ENCODE results near the gene GPC4.

GPC4 gene

DNA sequence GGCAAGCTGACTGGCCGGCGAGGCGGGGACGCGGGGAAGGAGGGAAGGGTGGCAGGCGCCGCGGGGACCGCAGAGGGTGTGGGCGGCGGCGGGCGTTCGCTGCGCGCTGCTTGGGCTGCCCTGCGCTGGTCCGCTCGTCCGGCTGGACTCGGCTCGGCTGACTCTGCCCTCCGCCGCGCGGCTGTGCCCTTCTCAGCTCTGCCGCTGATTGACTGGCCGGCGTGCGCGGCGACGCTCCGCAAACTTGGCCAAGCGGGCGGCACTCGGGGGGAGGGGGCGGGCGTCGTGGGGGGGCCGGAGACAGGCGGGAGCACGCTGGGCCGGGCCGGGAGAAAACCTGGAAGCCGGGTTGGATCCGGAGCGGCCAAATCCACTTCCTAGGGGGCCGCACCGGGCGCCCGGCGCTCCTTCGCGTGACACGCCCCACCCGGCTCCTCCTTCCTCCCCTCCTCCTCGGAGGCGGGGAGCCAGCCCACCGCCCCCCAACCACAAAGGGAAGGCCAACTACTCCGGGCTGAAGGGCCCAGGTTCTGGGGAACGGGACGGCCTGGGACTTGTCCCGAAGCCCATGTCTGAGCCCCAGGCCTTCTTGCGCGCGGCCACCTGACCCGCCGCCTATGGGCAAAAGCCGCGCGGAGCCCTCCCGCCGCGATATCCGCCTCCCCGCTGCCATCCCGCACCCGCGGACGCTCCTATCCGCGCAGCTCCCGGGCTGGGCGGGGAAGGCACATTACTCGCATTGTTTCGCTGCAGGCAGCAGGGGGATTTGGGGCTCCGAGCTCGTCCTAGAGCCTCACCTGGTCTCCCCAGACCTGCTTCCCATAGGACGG is at the start of gene GPC4:
GPC4 (minus strand) TSS at position 214 of the 830 bp plus-strand sequence. CDS start 524 bp downstream, outside the sequence.
- H3K4me3 Mint-ChIP-seq, result peak within 1 kb of the TSS; percentile 83 to 85
- H3K4me1 Mint-ChIP-seq, result peaks cover 5% of the 10 kb centered on the region in 2 donors
- DNase-seq (no peak), ATAC-seq (replicated peaks) (peak; percentile 19 to 30)
- no peaks in the 10 kb centered on the region for H3K9me3 Mint-ChIP-seq
- H3K27ac Mint-ChIP-seq, result peak within 1 kb of the TSS; percentile 88
- H3K27me3 Mint-ChIP-seq, result peaks cover 33 to 40% of the 10 kb centered on the region in 2 donors
- H3K36me3 Mint-ChIP-seq, result peaks cover 0 to 3% of the 10 kb centered on the region in 2 donors

- no peaks in the 10 kb centered on the region for H3K4me1 Mint-ChIP-seq
- DNase-seq (no peak), ATAC-seq (replicated peaks) (no peak)
- no peaks in the 10 kb centered on the region for H3K36me3 Mint-ChIP-seq
- no peak overlapping the region for H3K27ac Mint-ChIP-seq
- no peak overlapping the region for H3K4me3 Mint-ChIP-seq
- peaks cover 0 to 4% of the 10 kb centered on the region in 2 donors for H3K27me3 Mint-ChIP-seq
- H3K9me3 Mint-ChIP-seq, result peaks cover 0 to 1% of the 10 kb centered on the region in 2 donors
Measured at GRCh38 chrX:133461231-133461630, 45.9 kb upstream of the GPC4 start.

DNA sequence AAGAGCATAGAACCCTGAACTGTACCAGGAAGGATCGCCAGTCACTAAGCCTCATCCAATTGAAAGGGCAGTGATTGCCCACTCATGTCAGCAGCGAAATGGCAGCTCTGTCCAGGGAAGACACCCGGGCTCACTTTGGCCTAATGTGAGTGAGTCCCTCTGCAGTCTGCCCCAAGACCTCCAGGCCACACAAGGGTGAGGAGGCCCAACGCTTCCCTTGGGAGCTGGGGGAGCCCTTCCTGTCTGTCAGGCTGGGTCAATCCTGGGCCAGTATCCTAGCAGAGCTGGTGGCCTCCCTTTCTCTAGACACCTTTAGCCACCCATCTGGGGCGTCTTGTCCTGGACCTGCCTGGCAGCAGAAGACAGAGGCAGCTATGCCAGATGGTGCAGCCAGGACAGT is 39.6 kb upstream of the GPC4 start:
- no peak for DNase-seq
- H3K27ac Mint-ChIP-seq, result no peak overlapping the region
- no peak for ATAC-seq (replicated peaks)
- H3K4me3 Mint-ChIP-seq, result no peak overlapping the region
- peaks cover 0 to 6% of the 10 kb centered on the region in 2 donors for H3K27me3 Mint-ChIP-seq
- no peaks in the 10 kb centered on the region for H3K36me3 Mint-ChIP-seq
- peaks cover 0 to 1% of the 10 kb centered on the region in 2 donors for H3K9me3 Mint-ChIP-seq
- H3K4me1 Mint-ChIP-seq, result no peaks in the 10 kb centered on the region

DNA sequence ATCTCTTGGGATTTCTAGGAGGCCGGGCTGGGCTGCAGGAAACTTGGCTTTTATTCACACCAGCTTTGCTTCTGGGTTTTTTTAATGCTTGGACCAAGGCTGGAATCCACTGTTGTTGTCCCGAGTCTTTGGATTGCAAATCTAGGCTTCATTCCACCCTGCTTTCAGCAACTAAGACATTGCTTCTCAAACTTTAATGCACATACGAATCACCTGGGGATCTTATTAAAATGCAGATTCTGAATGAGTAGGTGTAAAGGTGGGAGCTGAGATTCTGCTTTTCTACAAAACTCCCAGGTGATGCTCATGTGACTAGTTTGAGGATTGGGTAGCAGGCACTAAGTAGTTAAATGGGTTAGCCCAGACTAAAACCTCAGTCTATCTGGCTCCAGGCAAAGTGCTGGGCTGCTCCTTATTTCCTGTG is 39.2 kb upstream of the GPC4 start:
- no peaks in the 10 kb centered on the region for H3K36me3 Mint-ChIP-seq
- H3K27me3 Mint-ChIP-seq, result peaks cover 0 to 6% of the 10 kb centered on the region in 2 donors
- H3K4me1 Mint-ChIP-seq, result no peaks in the 10 kb centered on the region
- no peak overlapping the region for H3K27ac Mint-ChIP-seq
- H3K9me3 Mint-ChIP-seq, result peaks cover 0 to 1% of the 10 kb centered on the region in 2 donors
- H3K4me3 Mint-ChIP-seq, result no peak overlapping the region
- no peak for ATAC-seq (replicated peaks)
- no peak for DNase-seq

GRCh38 chrX:133448512-133449076 is 33.3 kb upstream of the GPC4 start:
- no peak for ATAC-seq (replicated peaks)
- Mint-ChIP-seq H3K36me3 (no peaks in the 10 kb centered on the region), H3K27ac (no peak overlapping the region), H3K27me3 (peaks cover 0 to 7% of the 10 kb centered on the region in 2 donors), H3K4me3 (no peak overlapping the region), H3K4me1 (peaks cover 6 to 8% of the 10 kb centered on the region in 2 donors), H3K9me3 (no peaks in the 10 kb centered on the region)
- DNase-seq, result no peak

GRCh38 chrX:133444952-133445831 is 29.9 kb upstream of the GPC4 start:
- Mint-ChIP-seq H3K27me3 (peaks cover 7 to 15% of the 10 kb centered on the region in 2 donors), H3K27ac (no peak overlapping the region), H3K36me3 (no peaks in the 10 kb centered on the region), H3K4me1 (peaks cover 6 to 8% of the 10 kb centered on the region in 2 donors), H3K9me3 (no peaks in the 10 kb centered on the region), H3K4me3 (peak overlapping the region in 1 of 2 donors; percentile 12)
- ATAC-seq (replicated peaks), result no peak
- no peak for DNase-seq

DNA sequence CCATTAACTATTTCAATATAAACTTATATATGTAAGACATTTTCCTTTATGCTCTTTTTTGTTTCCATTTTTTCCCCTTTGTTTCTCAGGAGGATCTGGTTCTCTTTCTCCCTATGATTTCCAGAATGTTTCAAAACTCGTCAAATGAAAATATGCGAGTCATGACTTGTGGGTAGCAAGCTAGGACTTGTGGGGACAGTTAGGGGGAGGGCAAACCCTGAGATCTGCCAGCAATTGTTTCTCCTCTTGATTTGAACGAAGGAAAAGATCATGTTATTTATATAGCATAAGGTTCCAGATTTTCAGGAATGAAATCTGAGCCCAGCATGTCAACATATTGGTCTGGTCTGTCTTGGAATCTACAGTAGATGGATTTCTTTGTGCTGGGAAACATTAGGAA is 28.9 kb upstream of the GPC4 start:
- no peak overlapping the region for H3K27ac Mint-ChIP-seq
- no peaks in the 10 kb centered on the region for H3K36me3 Mint-ChIP-seq
- peaks cover 7 to 18% of the 10 kb centered on the region in 2 donors for H3K27me3 Mint-ChIP-seq
- peaks cover 6 to 8% of the 10 kb centered on the region in 2 donors for H3K4me1 Mint-ChIP-seq
- no peak overlapping the region for H3K4me3 Mint-ChIP-seq
- H3K9me3 Mint-ChIP-seq, result no peaks in the 10 kb centered on the region
- ATAC-seq (replicated peaks), result no peak
- no peak for DNase-seq

DNA sequence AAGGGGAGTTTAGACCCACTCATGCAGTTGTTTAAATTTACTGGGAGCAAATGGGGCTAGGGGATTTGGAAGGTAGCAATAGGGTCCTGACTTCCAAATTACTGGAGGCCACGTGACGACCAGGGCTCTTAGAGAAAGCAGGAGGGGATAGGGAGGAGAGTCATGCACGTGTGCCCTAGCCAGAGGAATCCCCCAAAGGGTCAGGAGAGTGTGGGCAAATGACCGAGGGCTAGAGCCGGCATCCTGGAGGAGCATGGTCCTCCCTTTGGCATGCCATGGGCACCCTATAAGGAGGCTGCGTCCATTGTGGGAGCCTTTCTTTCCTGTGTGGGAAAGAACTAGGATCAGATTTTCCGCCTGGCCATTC is 25.5 kb upstream of the GPC4 start:
- peaks cover 6 to 8% of the 10 kb centered on the region in 2 donors for H3K4me1 Mint-ChIP-seq
- H3K36me3 Mint-ChIP-seq, result no peaks in the 10 kb centered on the region
- no peak for DNase-seq
- no peaks in the 10 kb centered on the region for H3K9me3 Mint-ChIP-seq
- H3K4me3 Mint-ChIP-seq, result no peak overlapping the region
- H3K27me3 Mint-ChIP-seq, result peaks cover 7 to 25% of the 10 kb centered on the region in 2 donors
- no peak for ATAC-seq (replicated peaks)
- no peak overlapping the region for H3K27ac Mint-ChIP-seq

DNA sequence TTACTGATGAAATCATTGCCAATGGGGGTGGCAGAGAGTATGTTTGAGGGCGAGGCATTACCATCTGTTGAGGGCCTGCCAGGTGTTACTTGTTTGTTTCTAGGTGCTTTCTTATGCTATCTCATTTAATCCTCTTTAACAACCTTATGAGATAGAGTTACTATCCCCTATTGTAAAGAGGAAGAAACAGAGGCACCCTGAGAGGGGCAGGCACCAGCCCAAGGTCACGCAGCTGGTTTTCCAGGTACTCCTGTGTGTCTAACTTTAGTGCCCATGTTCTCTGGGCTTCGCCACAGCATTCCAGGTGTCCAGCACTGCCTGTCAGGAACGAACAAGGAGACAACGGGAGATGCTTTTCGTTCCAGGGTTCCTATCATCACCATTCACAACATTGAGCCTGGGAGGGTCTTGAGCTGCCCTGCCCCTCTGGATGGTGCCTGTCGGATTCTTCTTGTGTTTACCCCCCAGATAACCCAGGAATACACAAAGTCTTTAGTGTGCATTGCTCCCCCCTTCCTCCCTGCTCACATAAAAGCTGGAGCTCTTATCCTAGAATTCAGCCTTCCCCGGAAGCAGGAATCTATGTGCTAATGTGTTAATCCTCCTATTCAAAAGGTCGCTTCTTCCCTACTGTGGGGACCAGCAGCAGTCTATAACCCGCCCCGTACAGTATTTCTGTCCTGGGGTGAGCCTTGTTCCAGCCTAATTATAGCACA is 24.9 kb upstream of the GPC4 start:
- H3K27me3 Mint-ChIP-seq, result peaks cover 2 to 26% of the 10 kb centered on the region in 2 donors
- H3K4me3 Mint-ChIP-seq, result no peak overlapping the region
- no peaks in the 10 kb centered on the region for H3K36me3 Mint-ChIP-seq

DNA sequence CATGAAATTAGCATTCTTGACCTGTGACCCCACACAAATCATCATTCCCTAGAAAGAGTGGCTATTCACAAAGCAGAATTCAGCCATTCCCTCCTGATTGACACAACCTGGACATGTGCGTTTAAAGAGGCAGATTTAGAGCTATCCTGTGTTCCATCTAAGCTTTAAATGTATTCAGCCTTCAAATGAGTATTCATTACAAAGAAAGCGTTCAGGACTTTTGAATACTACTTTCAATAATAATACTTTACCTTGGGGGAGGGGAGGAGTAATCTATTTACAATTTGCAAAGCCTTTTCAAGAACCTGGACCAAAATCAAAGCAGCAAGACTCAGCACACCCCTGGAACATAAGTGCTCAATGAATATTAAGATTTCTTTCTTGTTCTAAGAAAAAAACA is 22.5 kb upstream of the GPC4 start:
- Mint-ChIP-seq H3K4me3 (no peak overlapping the region), H3K27me3 (peaks cover 0 to 21% of the 10 kb centered on the region in 2 donors), H3K9me3 (no peaks in the 10 kb centered on the region), H3K27ac (no peak overlapping the region), H3K36me3 (no peaks in the 10 kb centered on the region), H3K4me1 (no peaks in the 10 kb centered on the region)
- ATAC-seq (replicated peaks), result no peak
- no peak for DNase-seq

More for the DNA sequence above, 24.9 kb upstream of the GPC4 start:
- Mint-ChIP-seq H3K27ac (no peak overlapping the region), H3K4me1 (peaks cover 2% of the 10 kb centered on the region in 2 donors), H3K9me3 (no peaks in the 10 kb centered on the region)
- ATAC-seq (replicated peaks) (no peak), DNase-seq (no peak)

DNA sequence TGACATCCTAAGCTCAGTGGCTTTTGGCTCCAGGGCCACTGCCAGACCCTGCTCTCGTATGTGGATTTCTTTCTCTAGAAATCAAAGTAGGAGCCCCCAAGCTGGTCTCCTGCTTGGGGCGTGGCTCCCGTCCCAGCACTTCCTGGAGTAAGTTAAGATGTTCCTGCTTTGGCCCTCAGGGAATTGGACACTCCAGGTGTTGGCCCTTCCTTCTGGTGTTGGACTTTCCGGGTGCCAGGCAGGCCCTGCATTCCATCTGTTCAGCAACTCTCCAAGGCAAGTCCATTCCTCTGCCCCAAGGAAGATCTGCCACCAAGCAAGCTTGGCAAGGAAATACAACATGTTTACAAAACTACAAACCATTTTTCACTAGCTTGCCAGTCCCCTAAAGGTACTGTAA is 22.1 kb upstream of the GPC4 start:
- H3K27ac Mint-ChIP-seq, result no peak overlapping the region
- peaks cover 0 to 21% of the 10 kb centered on the region in 2 donors for H3K27me3 Mint-ChIP-seq
- H3K9me3 Mint-ChIP-seq, result no peaks in the 10 kb centered on the region
- DNase-seq (no peak), ATAC-seq (replicated peaks) (no peak)
- H3K36me3 Mint-ChIP-seq, result no peaks in the 10 kb centered on the region
- no peak overlapping the region for H3K4me3 Mint-ChIP-seq
- H3K4me1 Mint-ChIP-seq, result no peaks in the 10 kb centered on the region

DNA sequence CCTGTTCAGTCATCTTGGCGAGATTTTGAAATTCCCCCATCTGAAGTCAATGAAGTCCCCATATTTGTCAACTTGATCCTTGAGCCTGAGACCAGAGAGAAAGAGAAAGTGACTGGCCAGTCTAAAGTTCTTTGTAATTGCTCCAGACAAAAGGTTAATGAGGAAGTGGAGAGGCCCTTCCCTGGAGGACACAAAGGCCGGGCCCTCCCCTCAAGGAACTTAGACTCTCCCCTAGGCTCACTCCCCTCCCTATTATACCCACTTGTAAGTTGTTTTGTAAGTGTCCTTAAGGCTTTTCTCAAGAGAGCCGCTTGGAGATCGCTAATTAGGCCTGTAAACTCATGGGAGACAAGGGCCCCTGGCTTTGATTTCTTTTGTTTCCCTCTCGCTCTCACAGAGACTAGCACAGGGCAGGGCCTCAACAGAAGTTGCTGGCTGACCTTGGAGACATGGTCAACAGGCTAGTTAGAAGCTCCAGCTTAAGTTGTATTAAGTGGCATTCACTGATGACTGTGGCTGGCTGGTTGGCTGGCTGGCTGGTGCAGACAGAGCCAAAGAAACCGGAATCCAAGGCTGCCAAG is 20.3 kb upstream of the GPC4 start:
- DNase-seq (no peak), ATAC-seq (replicated peaks) (no peak)
- Mint-ChIP-seq H3K27me3 (peaks cover 0 to 15% of the 10 kb centered on the region in 2 donors), H3K4me1 (no peaks in the 10 kb centered on the region), H3K27ac (no peak overlapping the region), H3K4me3 (no peak overlapping the region), H3K9me3 (no peaks in the 10 kb centered on the region), H3K36me3 (no peaks in the 10 kb centered on the region)

DNA sequence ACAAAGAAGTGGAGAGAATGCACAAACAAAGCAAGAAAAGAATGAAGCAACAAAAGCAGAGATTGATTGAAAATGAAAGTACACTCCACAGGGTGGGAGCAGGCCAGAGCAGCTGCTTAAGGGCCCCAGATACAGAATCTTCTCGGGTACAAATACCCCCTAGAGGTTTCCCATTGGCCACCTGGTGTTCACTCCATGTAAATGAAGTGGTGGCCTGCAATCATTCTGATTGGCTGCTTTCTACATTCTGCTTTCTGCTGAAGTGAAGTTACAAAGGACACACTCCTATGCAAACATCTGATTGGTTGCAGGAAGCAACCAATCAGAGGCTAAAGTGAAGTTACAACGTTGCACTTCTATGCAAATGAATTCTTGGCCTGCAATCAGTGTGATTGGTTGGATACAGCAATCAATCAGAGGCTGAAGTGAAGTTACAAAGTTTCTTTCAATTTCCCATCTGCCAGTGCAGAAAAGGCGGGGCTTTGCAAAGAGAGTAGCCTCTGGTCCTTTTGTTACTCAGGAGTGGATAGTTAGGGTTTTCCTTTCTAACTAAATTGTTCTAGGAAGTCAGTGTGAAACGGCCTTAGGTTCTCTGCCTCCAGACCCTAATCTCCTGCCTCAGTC is 19.0 kb upstream of the GPC4 start:
- ATAC-seq (replicated peaks) (no peak), DNase-seq (no peak)
- H3K27me3 Mint-ChIP-seq, result peaks cover 0 to 7% of the 10 kb centered on the region in 2 donors
- no peaks in the 10 kb centered on the region for H3K9me3 Mint-ChIP-seq
- no peaks in the 10 kb centered on the region for H3K4me1 Mint-ChIP-seq
- H3K27ac Mint-ChIP-seq, result no peak overlapping the region
- H3K4me3 Mint-ChIP-seq, result no peak overlapping the region
- no peaks in the 10 kb centered on the region for H3K36me3 Mint-ChIP-seq
